Parathyroid adenoma (tissue), 2 donors: ENCODE data around the gene CASTOR1.
A peak's percentile ranks its signal among the peaks of the same experiment; 100 is the strongest.

ENCODE experiments used
- H2AFZ ChIP-seq: fragments of 300-600 bp; sonication (generic); one replicate; pipeline ENCODE4 v1.7.0; 2017; ENCODE audit warnings: antibody characterized with exemption, mild to moderate bottlenecking
- H3K27ac ChIP-seq: fragments of 300-600 bp; sonication (generic); one replicate; pipeline ENCODE4 v1.7.0; 2017
- H3K27me3 ChIP-seq: fragments of 300-600 bp; sonication (generic); one replicate; pipeline ENCODE4 v1.7.0; 2017; ENCODE audit warnings: low read length; ENCODE audit not compliant: control insufficient read depth, insufficient read depth
- H3K36me3 ChIP-seq: fragments of 300-600 bp; sonication (generic); one replicate; pipeline ENCODE4 v1.7.0; 2017; ENCODE audit warnings: low read length; ENCODE audit not compliant: control insufficient read depth, insufficient read depth
- H3K4me1 ChIP-seq: fragments of 300-600 bp; sonication (generic); one replicate; pipeline ENCODE4 v1.7.0; 2017; ENCODE audit warnings: control low read depth
- H3K4me2 ChIP-seq: fragments of 300-600 bp; sonication (generic); one replicate; pipeline ENCODE4 v1.7.0; 2017; ENCODE audit warnings: low read length
- H3K4me3 ChIP-seq: fragments of 300-600 bp; sonication (generic); one replicate; pipeline ENCODE4 v1.7.0; 2017; ENCODE audit warnings: low read depth, low read length
- H3K79me2 ChIP-seq: fragments of 300-600 bp; sonication (generic); one replicate; pipeline ENCODE4 v1.7.0; 2017; ENCODE audit warnings: control low read depth
- H3K9ac ChIP-seq: fragments of 300-600 bp; sonication (generic); one replicate; pipeline ENCODE4 v1.7.0; 2017; ENCODE audit warnings: mild to moderate bottlenecking
- H3K9me3 ChIP-seq: fragments of 300-600 bp; sonication (generic); one replicate; pipeline ENCODE4 v1.7.0; 2017; ENCODE audit warnings: low read length; ENCODE audit not compliant: control insufficient read depth
- TF ChIP-seq, protein P1 (sequence below): fragments of 300-600 bp; sonication (generic); IDR thresholded peaks from one replicate; pipeline ENCODE4 v1.7.0; 2017; ENCODE audit warnings: antibody characterized with exemption, mild to moderate bottlenecking
- donor health status: primary hyperparathyroidism.

Gene CASTOR1

DNA sequence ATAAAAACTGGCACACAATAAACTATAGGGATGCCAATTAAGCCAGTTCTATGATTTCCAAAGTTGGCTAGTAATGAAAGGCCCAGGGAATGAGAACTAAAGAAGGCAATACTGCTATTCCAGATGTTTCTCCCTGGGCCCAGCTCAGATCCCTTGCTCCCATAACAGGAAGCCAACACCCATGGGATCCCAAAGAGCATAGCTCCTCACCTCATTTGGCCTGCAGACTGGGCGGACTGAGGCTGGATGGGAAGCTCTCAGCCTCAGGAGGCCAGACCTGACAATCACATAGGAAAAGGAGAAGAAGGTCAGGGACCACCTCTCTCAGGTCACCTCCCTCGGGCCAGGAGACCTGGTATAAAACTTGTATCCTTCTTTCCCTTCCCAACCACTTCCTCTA is 32.2 kb upstream of the CASTOR1 start:
- Histone ChIP-seq H3K27ac (peak overlapping the region; percentile 44), H3K4me2 (peak overlapping the region; percentile 25), H3K79me2 (peaks cover 51% of the 10 kb centered on the region), H3K9ac (no peak overlapping the region), H2AFZ (no peak overlapping the region), H3K4me3 (no peak overlapping the region), H3K9me3 (no peaks in the 10 kb centered on the region), H3K4me1 (peaks cover 36% of the 10 kb centered on the region), H3K27me3 (no peaks in the 10 kb centered on the region), H3K36me3 (no peaks in the 10 kb centered on the region)
- TF ChIP-seq, protein P1, sequence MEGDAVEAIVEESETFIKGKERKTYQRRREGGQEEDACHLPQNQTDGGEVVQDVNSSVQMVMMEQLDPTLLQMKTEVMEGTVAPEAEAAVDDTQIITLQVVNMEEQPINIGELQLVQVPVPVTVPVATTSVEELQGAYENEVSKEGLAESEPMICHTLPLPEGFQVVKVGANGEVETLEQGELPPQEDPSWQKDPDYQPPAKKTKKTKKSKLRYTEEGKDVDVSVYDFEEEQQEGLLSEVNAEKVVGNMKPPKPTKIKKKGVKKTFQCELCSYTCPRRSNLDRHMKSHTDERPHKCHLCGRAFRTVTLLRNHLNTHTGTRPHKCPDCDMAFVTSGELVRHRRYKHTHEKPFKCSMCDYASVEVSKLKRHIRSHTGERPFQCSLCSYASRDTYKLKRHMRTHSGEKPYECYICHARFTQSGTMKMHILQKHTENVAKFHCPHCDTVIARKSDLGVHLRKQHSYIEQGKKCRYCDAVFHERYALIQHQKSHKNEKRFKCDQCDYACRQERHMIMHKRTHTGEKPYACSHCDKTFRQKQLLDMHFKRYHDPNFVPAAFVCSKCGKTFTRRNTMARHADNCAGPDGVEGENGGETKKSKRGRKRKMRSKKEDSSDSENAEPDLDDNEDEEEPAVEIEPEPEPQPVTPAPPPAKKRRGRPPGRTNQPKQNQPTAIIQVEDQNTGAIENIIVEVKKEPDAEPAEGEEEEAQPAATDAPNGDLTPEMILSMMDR: no peak

DNA sequence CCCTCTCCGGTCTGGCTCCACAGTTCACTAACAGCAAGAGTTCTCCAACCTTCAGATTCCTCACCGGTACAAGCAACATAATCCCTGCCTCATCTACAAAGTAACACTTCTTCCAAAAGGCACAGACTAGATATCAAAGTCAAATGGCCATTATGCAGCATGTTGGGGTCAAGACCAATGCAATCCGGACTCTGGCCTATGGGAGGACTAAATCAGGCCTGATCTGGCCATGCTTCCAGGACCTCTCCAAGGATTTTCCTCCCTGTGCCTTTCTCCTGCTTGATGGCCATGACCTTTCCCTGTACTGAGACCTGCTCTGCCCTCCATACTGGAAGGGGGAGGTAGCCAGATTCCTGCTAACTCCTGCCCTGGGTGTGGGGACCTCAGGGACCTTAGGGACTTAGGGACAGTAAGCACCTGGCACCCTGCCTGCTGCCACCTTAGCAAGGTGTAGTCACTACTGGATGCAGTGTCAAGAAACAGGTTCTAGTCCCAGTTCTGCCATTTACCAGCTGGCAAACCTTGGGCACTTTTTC is 30.8 kb upstream of the CASTOR1 start:
- Histone ChIP-seq H3K9ac (no peak overlapping the region), H3K27me3 (no peaks in the 10 kb centered on the region), H3K4me2 (no peak overlapping the region), H3K9me3 (no peaks in the 10 kb centered on the region), H3K4me3 (no peak overlapping the region), H2AFZ (no peak overlapping the region), H3K4me1 (peaks cover 36% of the 10 kb centered on the region), H3K79me2 (peaks cover 57% of the 10 kb centered on the region), H3K36me3 (no peaks in the 10 kb centered on the region), H3K27ac (no peak overlapping the region)
- TF ChIP-seq, protein P1: no peak

DNA sequence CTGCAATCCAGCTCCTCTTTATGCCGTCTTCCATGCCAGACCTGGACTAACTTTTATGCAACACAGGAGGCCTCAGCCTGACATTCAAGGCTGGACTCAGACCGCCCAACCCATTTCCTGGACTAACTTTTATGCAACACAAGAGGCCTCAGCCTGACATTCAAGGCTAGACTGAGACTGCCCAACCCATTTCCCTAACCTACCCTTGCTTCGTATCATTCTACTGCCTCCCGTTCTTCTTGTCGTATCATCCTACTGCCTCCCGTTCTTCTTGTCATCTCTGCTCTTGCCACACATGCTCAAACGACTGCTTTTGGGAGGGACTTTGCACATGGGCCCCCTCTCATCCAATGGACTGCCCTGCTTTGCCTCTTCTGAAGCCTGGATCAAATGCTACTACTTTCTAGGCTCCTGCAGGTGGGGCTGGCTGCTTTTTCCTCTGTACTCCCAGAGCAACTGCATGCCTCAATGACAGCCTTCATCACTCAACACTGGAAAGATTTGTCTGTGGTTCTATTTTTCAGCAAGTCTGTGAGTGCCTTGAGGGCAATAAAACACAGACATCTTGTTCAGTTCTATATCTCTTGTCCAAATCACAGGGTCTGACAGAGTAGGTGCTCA is 29.6 kb upstream of the CASTOR1 start:
- peak overlapping the region; percentile 20 for H3K4me2 ChIP-seq
- no peaks in the 10 kb centered on the region for H3K27me3 ChIP-seq
- H3K9ac ChIP-seq: no peak overlapping the region
- no peak overlapping the region for H3K27ac ChIP-seq
- no peaks in the 10 kb centered on the region for H3K9me3 ChIP-seq
- H3K4me3 ChIP-seq: no peak overlapping the region
- H3K36me3 ChIP-seq: no peaks in the 10 kb centered on the region
- no peak overlapping the region for H2AFZ ChIP-seq
- TF ChIP-seq, protein P1: no peak
- peaks cover 48% of the 10 kb centered on the region for H3K79me2 ChIP-seq
- H3K4me1 ChIP-seq: peaks cover 35% of the 10 kb centered on the region

DNA sequence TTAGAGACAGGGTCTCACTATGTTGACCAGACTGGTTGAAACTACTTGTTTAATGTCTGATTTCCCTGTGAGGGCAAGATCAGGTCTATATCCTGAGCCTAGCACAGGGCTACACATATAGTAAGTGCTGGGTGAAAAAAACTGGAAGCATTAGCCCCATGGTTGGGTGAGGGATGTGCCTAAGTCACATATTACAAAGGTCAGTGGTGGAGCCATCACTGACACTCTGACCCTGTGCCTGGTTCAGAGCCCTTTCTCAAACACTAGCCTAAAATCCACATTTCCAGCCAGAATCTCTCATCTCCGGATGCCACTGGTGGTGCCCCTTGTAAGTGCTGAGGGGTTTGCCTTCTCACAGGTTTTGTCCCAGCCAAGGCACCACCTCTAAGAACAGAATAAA is 28.5 kb upstream of the CASTOR1 start:
- Histone ChIP-seq H3K4me3 (no peak overlapping the region), H3K4me1 (peaks cover 33% of the 10 kb centered on the region), H2AFZ (no peak overlapping the region), H3K9ac (no peak overlapping the region), H3K27ac (no peak overlapping the region), H3K36me3 (no peaks in the 10 kb centered on the region), H3K9me3 (no peaks in the 10 kb centered on the region), H3K79me2 (peaks cover 40% of the 10 kb centered on the region), H3K4me2 (peak overlapping the region; percentile 54), H3K27me3 (no peaks in the 10 kb centered on the region)
- TF ChIP-seq, protein P1: no peak

DNA sequence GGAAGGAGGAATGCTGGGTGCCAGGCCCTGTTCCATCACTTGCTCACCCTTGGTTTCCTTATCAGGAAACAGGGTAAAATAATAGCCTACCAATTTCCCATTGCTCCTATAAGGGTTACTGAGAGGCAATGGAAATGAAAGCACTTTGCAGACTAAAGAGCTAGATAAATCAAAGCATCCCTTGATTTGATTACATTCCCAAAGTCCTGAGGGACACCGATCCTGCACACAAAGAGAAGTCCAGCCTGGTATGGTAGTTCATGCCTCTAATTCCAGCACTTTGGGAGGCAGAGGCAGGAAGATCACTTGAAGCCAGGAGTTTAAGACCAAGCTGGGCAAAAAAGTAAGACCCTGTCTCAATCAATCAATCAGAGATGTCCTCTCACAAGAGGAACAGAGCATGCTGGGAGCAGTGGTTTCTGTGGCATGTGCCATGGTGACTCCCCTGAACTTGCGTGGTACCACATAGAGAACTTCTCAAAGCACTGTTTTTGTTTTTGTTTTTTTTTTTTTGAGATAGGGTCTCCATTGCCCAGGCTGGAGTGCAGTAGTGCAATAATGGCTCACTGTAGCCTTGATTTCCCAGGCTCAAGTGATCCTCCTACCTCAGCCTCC is 26.8 kb upstream of the CASTOR1 start:
- no peaks in the 10 kb centered on the region for H3K9me3 ChIP-seq
- no peak overlapping the region for H3K4me3 ChIP-seq
- H3K27me3 ChIP-seq: no peaks in the 10 kb centered on the region
- peaks cover 30% of the 10 kb centered on the region for H3K79me2 ChIP-seq
- no peak overlapping the region for H3K9ac ChIP-seq
- no peak overlapping the region for H3K27ac ChIP-seq
- H3K4me1 ChIP-seq: peaks cover 43% of the 10 kb centered on the region
- no peak overlapping the region for H3K4me2 ChIP-seq
- TF ChIP-seq, protein P1: no peak
- no peak overlapping the region for H2AFZ ChIP-seq
- H3K36me3 ChIP-seq: no peaks in the 10 kb centered on the region
